ENCODE results near the gene SLC6A2.

- TF ChIP-seq YY1 (IDR thresholded peaks at IDR 0.05; ENCODE audit: low read depth) (no peak), EP300 (IDR thresholded peaks at IDR 0.05; ENCODE audit: borderline replicate concordance) (no peak), CEBPB (IDR thresholded peaks at IDR 0.05) (no peak), REST (IDR thresholded peaks at IDR 0.05; ENCODE audit: low read depth) (no peak), USF1 (IDR thresholded peaks at IDR 0.05) (no peak), NFIC (IDR thresholded peaks at IDR 0.05) (no peak), MAX (IDR thresholded peaks at IDR 0.05) (no peak), FOXM1 (IDR thresholded peaks at IDR 0.05; ENCODE audit: borderline replicate concordance, low read depth) (no peak), RAD21 (IDR thresholded peaks at IDR 0.05; ENCODE audit: low read depth) (no peak), TAF1 (IDR thresholded peaks at IDR 0.05; ENCODE audit: low read depth) (no peak), CREB1 (IDR thresholded peaks at IDR 0.05; ENCODE audit: low read depth) (no peak), TEAD4 (IDR thresholded peaks at IDR 0.05) (no peak), ZBTB7A (IDR thresholded peaks at IDR 0.05; ENCODE audit: low read depth) (no peak)
Measured at GRCh38 chr16:55737318-55737717, 81.5 kb downstream of the SLC6A2 start.
